HEK293 (cell line): ENCODE data around the gene TMEM170B.
A peak's percentile ranks its signal among the peaks of the same experiment; 100 is the strongest.

Experiments
- CTCF ChIA-PET: fragments of 350-600 bp; formaldehyde crosslinking; extraction: SDS; loops from one replicate; lab custom pipeline; 2021; ENCODE audit warnings: antibody characterized with exemption; lab: Yijun Ruan, JAX
- POLR2A ChIA-PET: fragments of 300-600 bp; formaldehyde crosslinking; extraction: SDS; loops from one replicate; lab custom pipeline; 2020; ENCODE audit warnings: antibody characterized with exemption, inconsistent platforms; lab: Yijun Ruan, JAX
- H3K27ac ChIP-seq: fragments of 200-500 bp; sonication (Bioruptor generic); 2 replicates; pipeline ENCODE4 v1.5.1; 2014; ENCODE audit warnings: low read depth, low read length, control low read depth, inconsistent platforms; ENCODE audit errors: extremely low read depth
- H3K36me3 ChIP-seq, 2 experiments: fragments of 200-500 bp in 1 of 2; sonication (Bioruptor generic) in 1 of 2; 1 replicate in 1 of 2; 2 replicates in 1 of 2; pipeline ENCODE4 v1.5.1; 2014 to 2017; ENCODE audit warnings: inconsistent platforms in 2 of 2, low read length in 2 of 2; ENCODE audit not compliant: control insufficient read depth in 2 of 2, insufficient read depth in 1 of 2
- H3K4me1 ChIP-seq: fragments of 200-500 bp; sonication (Bioruptor generic); 2 replicates; pipeline ENCODE4 v1.5.1; 2014; ENCODE audit warnings: mild to moderate bottlenecking, low read length, inconsistent platforms; ENCODE audit not compliant: control insufficient read depth, insufficient read depth
- H3K4me3 ChIP-seq: 2 replicates; pipeline ENCODE4 v1.5.1; 2011; ENCODE audit warnings: low read depth, mild to moderate bottlenecking, control low read depth, low read length, moderate library complexity
- H3K9me3 ChIP-seq: fragments of 200-500 bp; sonication (Bioruptor generic); 2 replicates; pipeline ENCODE4 v1.5.1; 2014; ENCODE audit warnings: low read depth, low read length, inconsistent platforms; ENCODE audit not compliant: control insufficient read depth, insufficient read depth
- GLIS2 ChIP-seq: fragments of 450-650 bp; formaldehyde crosslinking; IDR thresholded peaks from 2 replicates; pipeline ENCODE4 v1.5.1; 2016; ENCODE audit warnings: missing biosample characterization, missing genetic modification characterization
- IKZF3 ChIP-seq: fragments of 450-650 bp; IDR thresholded peaks from 2 replicates; pipeline ENCODE4 v1.5.0; 2018; ENCODE audit warnings: missing biosample characterization, mild to moderate bottlenecking, missing genetic modification characterization, moderate library complexity
- OSR2 ChIP-seq: fragments of 450-650 bp; formaldehyde crosslinking; IDR thresholded peaks from 2 replicates; pipeline ENCODE4 v1.5.1; 2016; ENCODE audit warnings: missing biosample characterization, missing genetic modification characterization
- SCRT1 ChIP-seq: fragments of 450-650 bp; formaldehyde crosslinking; IDR thresholded peaks from 2 replicates; pipeline ENCODE4 v1.5.1; 2016; ENCODE audit warnings: missing biosample characterization, missing genetic modification characterization, borderline replicate concordance
- SETDB1 ChIP-seq: IDR thresholded peaks from one replicate; pipeline ENCODE4 v1.6.1; 2017; ENCODE audit warnings: mild to moderate bottlenecking, low read length, moderate library complexity, mixed read lengths; ENCODE audit not compliant: insufficient read length
- TCF7L2 ChIP-seq: IDR thresholded peaks from 2 replicates; pipeline ENCODE4 v1.6.1; 2011; ENCODE audit warnings: low read depth, mild to moderate bottlenecking, inconsistent platforms, low read length, moderate library complexity, borderline replicate concordance
- ZNF169 ChIP-seq: fragments of 450-650 bp; formaldehyde crosslinking; IDR thresholded peaks from 2 replicates; pipeline ENCODE4 v1.5.1; 2016; ENCODE audit warnings: missing biosample characterization, missing genetic modification characterization
- ZNF311 ChIP-seq: fragments of 450-650 bp; formaldehyde crosslinking; IDR thresholded peaks from 2 replicates; pipeline ENCODE4 v1.5.1; 2017; ENCODE audit warnings: missing biosample characterization, missing genetic modification characterization, borderline replicate concordance
- ZNF426 ChIP-seq: fragments of 450-650 bp; formaldehyde crosslinking; IDR thresholded peaks from 2 replicates; pipeline ENCODE4 v1.5.1; 2017; ENCODE audit warnings: missing biosample characterization, missing genetic modification characterization, mild to moderate bottlenecking, inconsistent platforms, moderate library complexity
- ZNF514 ChIP-seq: fragments of 450-650 bp; formaldehyde crosslinking; IDR thresholded peaks from 2 replicates; pipeline ENCODE4 v1.5.1; 2016; ENCODE audit warnings: missing biosample characterization, missing genetic modification characterization
- ZNF555 ChIP-seq: fragments of 450-650 bp; formaldehyde crosslinking; conservative IDR thresholded peaks from 2 replicates; pipeline ENCODE4 v1.5.1; 2017; ENCODE audit warnings: missing biosample characterization, mild to moderate bottlenecking, missing genetic modification characterization, inconsistent platforms
- ZNF596 ChIP-seq: fragments of 450-650 bp; IDR thresholded peaks from 2 replicates; pipeline ENCODE4 v1.5.0; 2018; ENCODE audit warnings: missing biosample characterization, mild to moderate bottlenecking, missing genetic modification characterization, moderate library complexity
- ZNF660 ChIP-seq: fragments of 450-650 bp; IDR thresholded peaks from 2 replicates; pipeline ENCODE4 v1.5.1; 2018; ENCODE audit warnings: missing biosample characterization, mild to moderate bottlenecking, missing genetic modification characterization
- ZSCAN23 ChIP-seq: fragments of 450-650 bp; formaldehyde crosslinking; IDR thresholded peaks from 2 replicates; pipeline ENCODE4 v1.5.1; 2016; ENCODE audit warnings: missing biosample characterization, missing genetic modification characterization
- TF ChIP-seq, protein P1 (sequence below): fragments of 450-650 bp; formaldehyde crosslinking; IDR thresholded peaks from 2 replicates; pipeline ENCODE4 v1.5.1; 2016; ENCODE audit warnings: missing biosample characterization, missing genetic modification characterization
- TF ChIP-seq, protein P2 (sequence below): fragments of 450-650 bp; formaldehyde crosslinking; IDR thresholded peaks from 2 replicates; pipeline ENCODE4 v1.5.1; 2017; ENCODE audit warnings: missing biosample characterization, mild to moderate bottlenecking, missing genetic modification characterization, moderate library complexity
- TF ChIP-seq, protein P3 (sequence below): fragments of 450-650 bp; formaldehyde crosslinking; IDR thresholded peaks from 2 replicates; pipeline ENCODE4 v1.5.1; 2016; ENCODE audit warnings: missing biosample characterization, missing genetic modification characterization

Gene TMEM170B

DNA sequence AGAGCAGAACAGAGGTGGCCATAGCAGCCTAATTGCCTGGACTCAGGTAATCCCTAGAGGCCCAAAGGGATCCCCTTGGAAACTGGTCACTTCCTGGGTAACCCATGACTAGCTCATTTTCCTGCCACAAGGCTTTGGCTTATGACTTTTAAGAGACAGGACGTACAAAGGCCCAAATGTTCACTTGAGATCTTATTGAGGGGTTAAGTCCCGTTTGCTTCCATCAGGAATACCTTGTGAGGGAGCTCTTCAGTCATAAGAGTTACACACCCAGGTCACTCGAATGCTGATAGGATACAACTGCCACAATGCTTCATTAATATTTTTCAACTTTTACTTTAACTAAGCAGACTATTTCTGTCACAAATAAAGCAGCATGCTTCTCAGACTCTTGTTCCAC is 51.7 kb downstream of the TMEM170B start (continued):
- TF ChIP-seq, protein P1, sequence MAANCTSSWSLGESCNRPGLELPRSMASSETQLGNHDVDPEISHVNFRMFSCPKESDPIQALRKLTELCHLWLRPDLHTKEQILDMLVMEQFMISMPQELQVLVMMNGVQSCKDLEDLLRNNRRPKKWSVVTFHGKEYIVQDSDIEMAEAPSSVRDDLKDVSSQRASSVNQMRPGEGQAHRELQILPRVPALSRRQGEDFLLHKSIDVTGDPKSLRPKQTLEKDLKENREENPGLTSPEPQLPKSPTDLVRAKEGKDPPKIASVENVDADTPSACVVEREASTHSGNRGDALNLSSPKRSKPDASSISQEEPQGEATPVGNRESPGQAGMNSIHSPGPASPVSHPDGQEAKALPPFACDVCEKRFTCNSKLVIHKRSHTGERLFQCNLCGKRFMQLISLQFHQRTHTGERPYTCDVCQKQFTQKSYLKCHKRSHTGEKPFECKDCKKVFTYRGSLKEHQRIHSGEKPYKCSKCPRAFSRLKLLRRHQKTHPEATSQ, result no peak

DNA sequence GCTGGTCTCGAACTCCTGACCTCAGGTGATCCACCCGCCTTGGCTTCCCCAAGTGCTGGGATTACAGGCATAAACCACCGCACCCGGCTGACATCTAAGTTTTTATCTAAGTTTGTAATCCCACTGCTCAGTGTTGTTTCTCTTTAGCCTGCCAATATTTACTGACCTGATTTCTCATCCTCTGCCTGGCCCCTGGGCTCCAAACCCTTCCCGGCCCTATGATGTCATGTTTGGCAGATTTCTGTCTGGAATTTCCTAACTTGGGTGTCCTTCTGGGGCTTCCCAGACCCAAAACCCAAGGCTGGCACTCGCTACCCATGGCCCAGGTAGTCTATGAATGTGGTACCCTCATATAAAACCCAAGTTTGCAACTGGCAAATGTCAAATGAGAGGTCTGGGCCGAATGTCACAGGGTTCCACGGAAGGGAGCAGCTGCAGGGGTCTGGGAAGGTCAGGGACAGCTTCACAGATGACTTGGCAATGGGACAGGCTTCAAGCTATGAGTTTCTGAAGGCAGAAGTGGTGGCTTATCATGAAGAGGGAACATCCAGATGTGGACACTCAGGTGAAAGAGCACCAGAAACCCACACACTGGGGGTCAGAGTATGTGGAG is 54.9 kb downstream of the TMEM170B start:
- TF ChIP-seq IKZF3 (no peak), GLIS2 (tag by site-specific recombination) (0 out of 2 replicates have a peak, but pooled peaks have one; percentile 23)
- CTCF ChIA-PET, result interaction anchor here (1.4 to 1.8 kb wide), 2 partner anchors 8 to 64 kb away, joined by 3 to 6 read pairs; no protein-coding TSS in a partner anchor

DNA sequence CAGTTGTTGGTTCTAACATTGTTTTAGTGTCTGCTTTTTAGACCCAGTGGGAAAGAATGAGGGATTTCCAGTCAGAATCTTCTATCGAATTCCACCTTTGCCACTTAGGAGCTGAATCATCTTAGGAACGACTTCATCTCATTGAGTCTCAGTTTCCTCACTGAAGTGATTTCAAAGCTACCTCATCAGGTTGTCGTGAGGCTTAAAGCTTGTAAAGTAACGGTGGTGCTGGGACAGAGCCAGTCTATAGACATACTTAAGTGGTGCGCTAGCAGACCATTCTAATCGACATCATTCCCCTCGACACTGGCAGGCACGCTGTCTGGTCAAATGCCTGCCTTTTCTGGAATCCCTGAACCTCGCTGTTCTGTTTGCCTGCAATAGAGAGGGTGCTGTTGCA is 55.5 kb downstream of the TMEM170B start:
- no peak overlapping the region for H3K27ac ChIP-seq
- no peak for TF ChIP-seq ZNF555
- no peak for TF ChIP-seq ZNF660 (tag by site-specific recombination)
- no peak for TF ChIP-seq ZNF514 (tag by site-specific recombination)
- H3K36me3 ChIP-seq, result no peaks in the 10 kb centered on the region
- H3K9me3 ChIP-seq, result no peaks in the 10 kb centered on the region
- POLR2A ChIA-PET, result no interaction called here
- CTCF ChIA-PET, result interaction anchor here (0.7 to 1.8 kb wide), 5 partner anchors 9 to 1014 kb away, joined by 3 to 6 read pairs (median 4); no protein-coding TSS in a partner anchor
- H3K4me1 ChIP-seq, result no peaks in the 10 kb centered on the region
- no peak overlapping the region for H3K4me3 ChIP-seq

More for the DNA sequence above, 54.9 kb downstream of the TMEM170B start:
- H3K9me3 ChIP-seq, result no peaks in the 10 kb centered on the region
- no peaks in the 10 kb centered on the region for H3K4me1 ChIP-seq
- H3K27ac ChIP-seq, result no peak overlapping the region
- H3K36me3 ChIP-seq, result no peaks in the 10 kb centered on the region
- POLR2A ChIA-PET, result no interaction called here
- H3K4me3 ChIP-seq, result no peak overlapping the region

DNA sequence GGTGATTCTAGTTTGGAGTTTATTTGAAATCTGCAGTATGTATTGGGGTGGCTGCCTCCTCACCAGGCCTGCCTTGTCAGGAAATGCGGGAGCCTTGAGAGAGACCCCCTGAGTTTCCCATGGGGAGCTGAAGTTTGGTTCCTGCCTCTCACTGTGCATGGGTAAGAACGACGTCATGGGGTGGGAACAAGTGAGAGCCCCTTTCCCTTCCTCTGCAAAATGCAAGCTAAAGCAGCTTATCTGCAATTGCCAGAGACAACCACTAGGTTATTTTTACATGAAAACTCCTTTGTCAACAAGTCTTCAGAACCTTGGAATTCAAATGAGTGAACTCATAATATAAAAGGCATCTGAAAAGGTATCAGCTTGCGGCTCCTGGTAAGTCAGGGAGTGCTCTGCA is 58.4 kb downstream of the TMEM170B start:
- no peaks in the 10 kb centered on the region for H3K4me1 ChIP-seq
- H3K4me3 ChIP-seq, result no peak overlapping the region
- TF ChIP-seq, protein P2, sequence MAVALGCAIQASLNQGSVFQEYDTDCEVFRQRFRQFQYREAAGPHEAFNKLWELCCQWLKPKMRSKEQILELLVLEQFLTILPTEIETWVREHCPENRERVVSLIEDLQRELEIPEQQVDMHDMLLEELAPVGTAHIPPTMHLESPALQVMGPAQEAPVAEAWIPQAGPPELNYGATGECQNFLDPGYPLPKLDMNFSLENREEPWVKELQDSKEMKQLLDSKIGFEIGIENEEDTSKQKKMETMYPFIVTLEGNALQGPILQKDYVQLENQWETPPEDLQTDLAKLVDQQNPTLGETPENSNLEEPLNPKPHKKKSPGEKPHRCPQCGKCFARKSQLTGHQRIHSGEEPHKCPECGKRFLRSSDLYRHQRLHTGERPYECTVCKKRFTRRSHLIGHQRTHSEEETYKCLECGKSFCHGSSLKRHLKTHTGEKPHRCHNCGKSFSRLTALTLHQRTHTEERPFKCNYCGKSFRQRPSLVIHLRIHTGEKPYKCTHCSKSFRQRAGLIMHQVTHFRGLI (tag by site-specific recombination), result no peak
- TF ChIP-seq, protein P3, sequence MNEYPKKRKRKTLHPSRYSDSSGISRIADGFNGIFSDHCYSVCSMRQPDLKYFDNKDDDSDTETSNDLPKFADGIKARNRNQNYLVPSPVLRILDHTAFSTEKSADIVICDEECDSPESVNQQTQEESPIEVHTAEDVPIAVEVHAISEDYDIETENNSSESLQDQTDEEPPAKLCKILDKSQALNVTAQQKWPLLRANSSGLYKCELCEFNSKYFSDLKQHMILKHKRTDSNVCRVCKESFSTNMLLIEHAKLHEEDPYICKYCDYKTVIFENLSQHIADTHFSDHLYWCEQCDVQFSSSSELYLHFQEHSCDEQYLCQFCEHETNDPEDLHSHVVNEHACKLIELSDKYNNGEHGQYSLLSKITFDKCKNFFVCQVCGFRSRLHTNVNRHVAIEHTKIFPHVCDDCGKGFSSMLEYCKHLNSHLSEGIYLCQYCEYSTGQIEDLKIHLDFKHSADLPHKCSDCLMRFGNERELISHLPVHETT (tag by site-specific recombination), result no peak
- no peak for TF ChIP-seq ZSCAN23 (tag by site-specific recombination)
- no peak for TF ChIP-seq OSR2 (tag by site-specific recombination)
- no peak for TF ChIP-seq ZNF311 (tag by site-specific recombination)
- TF ChIP-seq ZNF596 (tag by site-specific recombination), result no peak
- no peak for TF ChIP-seq TCF7L2
- no peak for TF ChIP-seq ZNF426 (tag by site-specific recombination)
- no peak for TF ChIP-seq SETDB1
- TF ChIP-seq ZNF169, result no peak
- no peak for TF ChIP-seq SCRT1
- TF ChIP-seq, all 188 proteins: peak for 0
- no peaks in the 10 kb centered on the region for H3K9me3 ChIP-seq
- no peaks in the 10 kb centered on the region for H3K36me3 ChIP-seq
- POLR2A ChIA-PET, result interaction anchor here (0.7 kb wide), 1 partner anchor 1009 kb away, joined by 6 read pairs; no protein-coding TSS in a partner anchor
- no peak overlapping the region for H3K27ac ChIP-seq
- CTCF ChIA-PET, result interaction anchor here (0.7 to 2.1 kb wide), 17 partner anchors 9 to 1009 kb away, joined by 3 to 18 read pairs (median 4); partner anchors contain the start of gene EDN1
